Measurements from ENCODE around the gene TRAPPC10. TPM values are rescaled to one million over a fixed set of nuclear protein-coding genes. Genes with fewer than 3 reads are reported as not detected.

The TRAPPC10 gene
- total RNA-seq, 4 donors from 2014 or later: 20.9 to 31.9 (median 31.2) TPM

DNA sequence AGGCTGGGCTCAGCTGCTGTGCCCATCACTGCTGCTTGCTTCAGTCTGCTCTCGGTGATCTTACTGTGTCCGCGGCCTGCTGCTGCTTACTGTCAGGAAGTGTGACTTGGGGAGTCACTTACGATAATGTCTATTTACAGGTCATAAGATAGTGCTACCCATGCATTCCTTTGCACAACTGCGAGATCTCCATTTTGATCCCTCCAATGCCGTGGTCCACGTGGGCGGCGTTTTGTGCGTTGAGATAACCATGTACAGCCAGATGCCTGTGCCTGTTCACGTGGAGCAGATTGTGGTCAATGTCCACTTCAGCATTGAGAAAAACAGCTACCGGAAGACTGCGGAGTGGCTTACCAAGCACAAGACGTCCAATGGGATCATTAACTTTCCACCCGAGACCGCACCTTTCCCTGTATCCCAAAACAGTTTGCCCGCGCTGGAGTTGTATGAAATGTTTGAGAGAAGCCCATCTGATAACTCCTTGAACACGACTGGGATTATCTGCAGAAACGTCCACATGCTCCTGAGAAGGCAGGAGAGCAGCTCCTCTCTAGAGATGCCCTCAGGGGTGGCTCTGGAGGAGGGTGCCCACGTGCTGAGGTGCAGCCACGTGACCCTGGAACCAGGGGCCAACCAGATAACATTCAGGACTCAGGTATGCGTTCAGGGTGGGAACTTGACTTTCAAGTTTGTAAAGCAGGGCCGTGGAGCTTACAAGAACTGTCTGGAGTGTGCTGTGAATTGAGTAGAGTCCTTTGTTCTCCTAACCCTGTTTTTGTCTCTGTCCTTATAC is 70.7 kb downstream of the TRAPPC10 start:
- WGBS, 2 donors: 84 to 87% methylated on average over 24 of the region's 24 CpGs
- intact Hi-C loops (cut with DNase I; ENCODE audit: low total_unique reads): no loop called here
- no peak overlapping the region for H3K4me3 ChIP-seq (ENCODE audit: low read depth, poor library complexity, severe bottlenecking)
- DNase-seq (ENCODE audit: low spot score in 2 of 2): peak in 1 of 2 donors; percentile 63
- no peak for TF ChIP-seq POLR2A (IDR thresholded peaks at IDR 0.05)
- TF ChIP-seq, protein P1, sequence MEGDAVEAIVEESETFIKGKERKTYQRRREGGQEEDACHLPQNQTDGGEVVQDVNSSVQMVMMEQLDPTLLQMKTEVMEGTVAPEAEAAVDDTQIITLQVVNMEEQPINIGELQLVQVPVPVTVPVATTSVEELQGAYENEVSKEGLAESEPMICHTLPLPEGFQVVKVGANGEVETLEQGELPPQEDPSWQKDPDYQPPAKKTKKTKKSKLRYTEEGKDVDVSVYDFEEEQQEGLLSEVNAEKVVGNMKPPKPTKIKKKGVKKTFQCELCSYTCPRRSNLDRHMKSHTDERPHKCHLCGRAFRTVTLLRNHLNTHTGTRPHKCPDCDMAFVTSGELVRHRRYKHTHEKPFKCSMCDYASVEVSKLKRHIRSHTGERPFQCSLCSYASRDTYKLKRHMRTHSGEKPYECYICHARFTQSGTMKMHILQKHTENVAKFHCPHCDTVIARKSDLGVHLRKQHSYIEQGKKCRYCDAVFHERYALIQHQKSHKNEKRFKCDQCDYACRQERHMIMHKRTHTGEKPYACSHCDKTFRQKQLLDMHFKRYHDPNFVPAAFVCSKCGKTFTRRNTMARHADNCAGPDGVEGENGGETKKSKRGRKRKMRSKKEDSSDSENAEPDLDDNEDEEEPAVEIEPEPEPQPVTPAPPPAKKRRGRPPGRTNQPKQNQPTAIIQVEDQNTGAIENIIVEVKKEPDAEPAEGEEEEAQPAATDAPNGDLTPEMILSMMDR (IDR thresholded peaks at IDR 0.05): no peak

DNA sequence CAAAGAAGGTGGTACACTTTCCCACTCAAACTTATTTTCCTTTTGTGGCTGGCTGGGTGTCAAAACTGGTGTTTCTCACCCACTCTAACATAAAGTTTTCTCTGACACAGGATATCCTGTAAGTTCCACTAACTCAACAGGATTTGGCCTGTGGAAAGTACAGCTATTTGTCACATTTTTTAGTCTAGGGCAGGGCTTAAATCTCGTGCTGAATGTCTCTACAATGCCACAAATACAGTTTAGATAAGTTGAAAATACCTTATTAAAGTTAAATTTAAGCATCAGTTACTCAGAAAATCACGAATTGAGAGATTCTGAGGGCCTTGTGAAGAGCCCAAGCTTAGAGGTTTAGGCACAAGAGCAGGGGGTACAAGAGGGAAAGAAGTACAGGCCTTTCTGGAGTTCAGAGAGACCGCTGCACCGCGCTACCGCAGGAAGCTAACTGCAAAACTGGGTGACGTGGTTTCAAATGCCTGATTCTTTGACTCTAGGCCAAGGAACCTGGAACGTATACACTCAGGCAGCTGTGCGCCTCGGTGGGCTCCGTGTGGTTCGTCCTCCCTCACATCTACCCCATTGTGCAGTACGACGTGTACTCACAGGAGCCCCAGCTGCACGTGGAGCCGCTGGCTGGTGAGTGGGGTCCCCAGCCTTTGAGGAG is 71.7 kb downstream of the TRAPPC10 start:
- 71 to 73% methylated on average over 16 of the region's 16 CpGs for WGBS, 2 donors
- intact Hi-C loops (cut with DNase I; ENCODE audit: low total_unique reads): no loop called here
- TF ChIP-seq, protein P1 (IDR thresholded peaks at IDR 0.05): no peak
- no peak for TF ChIP-seq POLR2A (IDR thresholded peaks at IDR 0.05)
- peak in 1 of 2 donors; percentile 76 for DNase-seq (ENCODE audit: low spot score in 2 of 2)
- H3K4me3 ChIP-seq (ENCODE audit: low read depth, poor library complexity, severe bottlenecking): no peak overlapping the region

GRCh38 chr21:44084496-44085241 is 72.6 kb downstream of the TRAPPC10 start:
- intact Hi-C loops (cut with DNase I; ENCODE audit: low total_unique reads): no loop called here
- peak in 1 of 2 donors; percentile 54 for DNase-seq (ENCODE audit: low spot score in 2 of 2)
- WGBS, 2 donors: 85 to 87% methylated on average over 7 of the region's 7 CpGs
- TF ChIP-seq, protein P1 (IDR thresholded peaks at IDR 0.05): no peak
- TF ChIP-seq POLR2A (IDR thresholded peaks at IDR 0.05): no peak
- H3K4me3 ChIP-seq (ENCODE audit: low read depth, poor library complexity, severe bottlenecking): no peak overlapping the region

DNA sequence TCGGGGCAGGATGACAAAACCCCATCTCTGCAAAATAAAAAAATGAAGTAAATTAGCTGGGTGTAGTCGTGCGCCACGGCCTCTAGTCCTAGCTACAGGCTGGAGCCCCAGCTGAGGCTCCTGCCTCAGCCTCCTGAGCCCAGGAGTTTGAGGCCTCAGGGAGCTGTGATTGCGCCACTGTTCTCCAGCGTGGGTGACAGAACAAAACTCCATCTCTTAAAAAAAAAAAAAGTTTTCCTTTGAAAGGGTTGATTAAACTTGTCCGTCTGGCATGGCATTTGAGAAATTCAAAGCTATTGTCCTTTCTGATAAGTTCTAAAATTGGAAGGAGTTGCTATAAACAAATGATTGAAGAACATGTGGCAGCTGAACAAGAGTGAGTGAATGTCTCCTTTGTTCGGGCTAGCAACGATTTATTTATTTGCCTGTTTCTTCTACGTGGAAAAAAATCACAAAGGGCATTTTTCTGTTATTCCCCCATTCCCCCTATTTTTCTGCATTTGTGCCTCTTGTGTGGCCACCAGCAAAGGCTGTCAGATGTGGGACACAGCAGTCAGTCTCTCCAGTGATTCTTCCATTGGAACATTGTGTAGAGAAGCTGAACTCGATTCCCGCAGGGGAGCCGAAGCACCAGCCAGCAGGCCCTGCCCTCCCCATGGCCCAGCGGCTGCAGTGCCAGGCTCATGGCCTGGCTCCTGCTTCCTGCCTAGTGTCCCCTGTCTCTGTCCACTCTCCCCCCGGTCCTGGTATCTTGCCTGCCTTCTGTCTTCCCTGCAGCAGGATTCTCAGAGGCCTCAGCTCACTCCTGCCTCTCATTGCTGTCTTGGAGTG is 73.6 kb downstream of the TRAPPC10 start:
- intact Hi-C loops (cut with DNase I; ENCODE audit: low total_unique reads): no loop called here
- DNase-seq (ENCODE audit: low spot score in 2 of 2): peak in 1 of 2 donors; percentile 61
- TF ChIP-seq POLR2A (IDR thresholded peaks at IDR 0.05): no peak
- TF ChIP-seq, protein P1 (IDR thresholded peaks at IDR 0.05): no peak
- H3K4me3 ChIP-seq (ENCODE audit: low read depth, poor library complexity, severe bottlenecking): no peak overlapping the region
- WGBS, 2 donors: 74 to 79% methylated on average over 15 of the region's 15 CpGs

Measured in lower leg skin (tissue), 4 donors.